Neutrophil (primary cell): Measurements from ENCODE around the gene TIA1.

ENCODE experiments used
- H3K27ac ChIP-seq: fragments of 200-600 bp; sonication (generic); 2 replicates; pipeline ENCODE4 v1.5.1; 2016; ENCODE audit warnings: mild to moderate bottlenecking, moderate library complexity
- H3K27me3 ChIP-seq: fragments of 200-600 bp; sonication (generic); 2 replicates; pipeline ENCODE4 v1.6.0; 2016; ENCODE audit warnings: mild to moderate bottlenecking
- H3K36me3 ChIP-seq: fragments of 200-600 bp; sonication (generic); 2 replicates; pipeline ENCODE4 v1.5.1; 2017
- H3K4me1 ChIP-seq, 2 experiments: fragments of 200-600 bp in 1 of 2; sonication (generic) in 1 of 2; 1 replicate in 1 of 2; 2 replicates in 1 of 2; pipeline versions ENCODE4 v1.5.1 to v1.6.1; 2013 to 2016; ENCODE audit warnings: low read depth in 1 of 2, low read length in 1 of 2, mild to moderate bottlenecking in 1 of 2, moderate library complexity in 1 of 2; ENCODE audit not compliant: control insufficient read depth in 1 of 2, insufficient read depth in 1 of 2
- H3K4me3 ChIP-seq, 2 experiments: fragments of 200-600 bp in 1 of 2; sonication (generic) in 1 of 2; 1 replicate in 1 of 2; 2 replicates in 1 of 2; pipeline ENCODE4 v1.5.1; 2013 to 2016; ENCODE audit warnings: low read depth in 1 of 2, low read length in 1 of 2, mild to moderate bottlenecking in 1 of 2, moderate library complexity in 1 of 2
- H3K9me3 ChIP-seq: fragments of 200-600 bp; sonication (generic); 2 replicates; pipeline ENCODE4 v1.5.1; 2016
- CTCF ChIP-seq: fragments of 200-600 bp; sonication (generic); IDR thresholded peaks from 2 replicates; pipeline ENCODE4 v1.5.1; 2016; ENCODE audit warnings: antibody characterized with exemption

Gene TIA1

GRCh38 chr2:70161069-70161534, 87.3 kb downstream of the TIA1 start:
- no peaks in the 10 kb centered on the region for H3K27me3 ChIP-seq
- no peak overlapping the region for H3K4me3 ChIP-seq
- no peak for TF ChIP-seq CTCF
- no peaks in the 10 kb centered on the region for H3K4me1 ChIP-seq
- no peak overlapping the region for H3K27ac ChIP-seq
- H3K9me3 ChIP-seq: no peaks in the 10 kb centered on the region
- peaks cover 54% of the 10 kb centered on the region for H3K36me3 ChIP-seq

GRCh38 chr2:70160545-70160944, 87.9 kb downstream of the TIA1 start:
- Histone ChIP-seq H3K4me1 (no peaks in the 10 kb centered on the region), H3K4me3 (no peak overlapping the region), H3K9me3 (no peaks in the 10 kb centered on the region), H3K27ac (no peak overlapping the region), H3K36me3 (peaks cover 48% of the 10 kb centered on the region), H3K27me3 (no peaks in the 10 kb centered on the region)
- no peak for TF ChIP-seq CTCF
